Activated CD4-positive, alpha-beta memory T cell treated with anti-CD3 and anti-CD28 coated beads for 36 hours (primary cell): Measurements from ENCODE around the gene SEC11A. TPM values are rescaled to one million over a fixed set of nuclear protein-coding genes. Genes with fewer than 3 reads are reported as not detected.
"Not testable (repeated sequence)": the region's sequence is repeated elsewhere in the genome, so short reads cannot be mapped to it uniquely, and the experiment has no call there.

Experiments used
- CTCF ChIA-PET: fragments of 350-600 bp; sonication (Branson Sonifier 250); formaldehyde crosslinking; loops from one replicate; lab custom pipeline; 2021; ENCODE audit warnings: antibody characterized with exemption, inconsistent platforms; lab: Charles Lee
- POLR2A ChIA-PET: fragments of 350-600 bp; sonication (Branson Sonifier 250); formaldehyde crosslinking; loops from one replicate; lab custom pipeline; 2021; ENCODE audit warnings: antibody characterized with exemption; lab: Charles Lee
- DNase-seq: peaks from one replicate; pipeline ENCODE4 v3.0.0-alpha.2; 2020
- H3K27ac Mint-ChIP-seq: one replicate; pipeline ENCODE4 v1.8.0; 2021; ENCODE audit warnings: mixed read lengths
- H3K27me3 Mint-ChIP-seq: one replicate; pipeline ENCODE4 v1.8.0; 2021; ENCODE audit warnings: mixed read lengths
- H3K36me3 Mint-ChIP-seq: one replicate; pipeline ENCODE4 v1.8.0; 2021; ENCODE audit warnings: mixed read lengths
- H3K4me1 Mint-ChIP-seq: one replicate; pipeline ENCODE4 v1.8.0; 2021; ENCODE audit warnings: low read depth, mixed read lengths
- H3K4me3 Mint-ChIP-seq: one replicate; pipeline ENCODE4 v1.8.0; 2021; ENCODE audit warnings: mild to moderate bottlenecking, mixed read lengths
- H3K9me3 Mint-ChIP-seq: one replicate; pipeline ENCODE4 v1.8.0; 2021; ENCODE audit warnings: mixed read lengths
- intact Hi-C: fragments of 100-400 bp; cut with micrococcal nuclease; formaldehyde crosslinking; loops from one replicate; pipeline ENCODE4 v1.15.1; 2023
- total RNA-seq, 2 experiments: library from RNA; stranded (reverse); gene quantifications; one replicate each; pipeline ENCODE4 v1.2.3, GENCODE V29; 2021

SEC11A gene
- total RNA-seq, 2 experiments from 2014 or later = 132 to 136 TPM

DNA sequence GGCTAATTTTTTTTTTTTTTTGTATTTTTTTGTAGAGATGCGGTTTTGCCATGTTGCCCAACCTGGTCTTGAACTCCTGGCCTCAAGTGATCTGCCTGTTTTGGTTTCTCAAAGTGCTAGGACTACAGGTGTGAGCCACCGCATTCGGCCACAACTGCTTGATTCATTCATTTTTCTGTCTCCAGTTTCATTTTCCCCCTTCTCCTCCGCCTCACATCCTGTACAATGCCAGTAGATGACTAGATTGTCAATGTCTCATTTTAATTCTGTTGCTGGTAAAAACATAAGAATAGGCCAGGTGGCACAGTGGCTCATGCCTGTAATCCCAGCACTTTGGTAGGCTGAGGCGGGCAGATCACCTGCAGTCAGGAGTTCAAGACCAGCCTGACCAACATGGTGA lies 20.4 kb upstream of the SEC11A start:
- intact Hi-C loops = loop anchor here (1.0 to 5.0 kb wide), 6 partner anchors 11 to 846 kb away; partner anchors contain the start of gene WDR73
- ChIA-PET POLR2A (interaction anchor here (0.6 to 4.5 kb wide), 10 partner anchors 11 to 246 kb away, joined by 3 to 58 read pairs (median 4); partner anchors contain the start of genes PDE8A, SEC11A and ZNF592), CTCF (interaction anchor here (0.7 to 3.9 kb wide), 10 partner anchors 11 to 166 kb away, joined by 3 to 28 read pairs (median 6); partner anchors contain the start of genes SEC11A, WDR73 and ZSCAN2)
- peak overlapping the region; percentile 25 for H3K4me3 Mint-ChIP-seq
- peak; percentile 90 for DNase-seq
- H3K27ac Mint-ChIP-seq = peak overlapping the region; percentile 96
- no peaks in the 10 kb centered on the region for H3K36me3 Mint-ChIP-seq
- no peaks in the 10 kb centered on the region for H3K9me3 Mint-ChIP-seq
- peaks cover 52% of the 10 kb centered on the region for H3K4me1 Mint-ChIP-seq
- no peaks in the 10 kb centered on the region for H3K27me3 Mint-ChIP-seq

DNA sequence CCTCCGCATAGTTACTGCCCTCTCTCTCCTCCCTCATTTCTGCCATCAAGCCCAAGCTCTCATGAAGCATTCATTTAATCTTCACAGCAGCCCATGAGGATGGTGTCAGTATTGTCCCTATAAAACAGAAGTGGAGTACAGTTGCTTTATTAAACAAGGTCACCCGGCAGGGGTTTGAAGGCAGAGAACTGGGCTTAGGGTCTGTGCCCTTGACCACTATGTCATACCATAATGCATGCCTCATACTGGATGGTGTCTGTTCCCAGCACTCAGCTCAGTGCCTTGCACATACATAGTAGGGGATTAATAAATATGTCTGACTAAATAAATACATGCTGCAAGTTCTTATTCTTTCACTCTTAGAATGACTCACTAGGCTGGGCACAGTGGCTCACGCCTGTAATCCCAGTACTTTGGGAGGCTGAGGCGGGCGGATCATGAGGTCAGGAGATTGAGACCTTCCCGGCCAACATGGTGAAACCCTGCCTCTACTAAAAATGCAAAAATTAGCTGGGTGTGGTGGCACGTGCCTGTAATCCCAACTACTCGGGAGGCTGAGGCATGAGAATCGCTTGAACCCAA lies 19.6 kb upstream of the SEC11A start:
- intact Hi-C loops = loop anchor here (1.0 to 5.0 kb wide), 8 partner anchors 12 to 847 kb away; partner anchors contain the start of genes SEC11A and WDR73
- not testable (repeated sequence) for H3K36me3 Mint-ChIP-seq, H3K27me3 Mint-ChIP-seq, H3K9me3 Mint-ChIP-seq
- Mint-ChIP-seq H3K4me3 (peak overlapping the region; percentile 67), H3K4me1 (peaks cover 59% of the 10 kb centered on the region), H3K27ac (peak overlapping the region; percentile 96)
- DNase-seq = peak; percentile 81
- POLR2A ChIA-PET = interaction anchor here (0.6 to 4.5 kb wide), 18 partner anchors 8 to 246 kb away, joined by 3 to 58 read pairs (median 4); partner anchors contain the start of genes PDE8A, SEC11A and ZNF592
- CTCF ChIA-PET = interaction anchor here (0.8 to 3.9 kb wide), 15 partner anchors 10 to 165 kb away, joined by 3 to 28 read pairs (median 5); partner anchors contain the start of genes SEC11A, WDR73 and ZSCAN2

DNA sequence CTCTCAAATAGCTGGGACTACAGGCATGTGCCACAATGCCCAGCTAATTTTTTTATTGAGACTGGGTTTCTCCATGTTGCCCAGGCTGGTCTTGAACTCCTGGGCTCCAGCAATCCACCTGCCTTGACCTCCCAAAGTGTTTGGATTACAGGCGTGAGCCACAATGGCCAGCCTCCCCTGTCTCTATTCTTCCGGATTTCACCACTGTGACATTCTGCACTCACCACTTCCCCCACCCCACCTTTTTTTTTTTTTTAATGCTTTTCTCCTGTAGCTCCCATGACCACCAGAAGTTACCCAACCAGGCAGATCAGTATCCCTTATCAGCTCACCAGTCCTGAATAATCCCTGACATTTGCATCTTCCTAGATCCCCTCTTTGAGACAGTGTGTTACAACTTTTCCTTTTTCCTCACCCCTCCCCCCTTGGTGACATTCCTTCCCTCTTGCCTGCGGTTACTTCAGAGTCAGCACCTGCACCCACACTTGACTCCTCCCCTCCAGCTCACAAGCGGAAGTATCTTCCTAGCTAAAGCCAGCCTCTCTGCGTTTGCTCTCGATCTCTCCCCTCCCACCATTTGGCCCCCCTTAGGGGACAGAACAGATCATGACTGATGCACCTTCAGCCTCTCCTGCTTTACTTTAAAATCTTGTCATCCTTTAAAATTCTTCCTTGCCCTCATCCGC lies 19.0 kb upstream of the SEC11A start:
- ChIA-PET POLR2A (interaction anchor here (0.6 to 4.5 kb wide), 14 partner anchors 10 to 130 kb away, joined by 3 to 58 read pairs (median 6); partner anchors contain the start of genes SEC11A, WDR73 and ZNF592), CTCF (interaction anchor here (0.8 to 3.9 kb wide), 17 partner anchors 8 to 164 kb away, joined by 3 to 28 read pairs (median 5); partner anchors contain the start of genes SEC11A, WDR73 and ZSCAN2)
- Mint-ChIP-seq H3K4me1 (peaks cover 61% of the 10 kb centered on the region), H3K4me3 (peak overlapping the region; percentile 67), H3K36me3 (no peaks in the 10 kb centered on the region), H3K27me3 (no peaks in the 10 kb centered on the region), H3K27ac (peak overlapping the region; percentile 96), H3K9me3 (no peaks in the 10 kb centered on the region)
- DNase-seq = peak; percentile 86
- intact Hi-C loops = loop anchor here (1.0 to 5.0 kb wide), 3 partner anchors 19 to 847 kb away; partner anchors contain the start of gene SEC11A

DNA sequence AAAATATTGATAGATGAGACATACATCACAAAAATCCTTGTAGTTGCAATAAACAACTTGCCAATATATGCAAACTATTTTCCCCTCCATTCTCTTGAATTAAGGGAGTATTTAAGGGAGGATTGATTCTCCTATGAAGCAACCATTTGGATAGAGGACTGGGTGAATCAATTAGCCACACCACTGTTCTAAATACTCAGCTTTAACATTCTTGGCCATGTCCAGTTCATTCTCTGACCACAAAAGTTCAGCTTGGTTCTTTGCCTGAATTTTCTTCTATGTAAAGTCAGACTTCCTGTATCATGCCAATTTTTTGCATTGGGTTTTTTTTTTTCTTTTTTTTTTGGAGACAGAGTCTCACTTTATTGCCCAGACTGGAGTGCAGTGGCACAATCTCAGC lies 15.8 kb upstream of the SEC11A start:
- intact Hi-C loops = no loop called here
- CTCF ChIA-PET = interaction anchor here (0.6 kb wide), 1 partner anchor 137 kb away, joined by 3 read pairs; no protein-coding TSS in a partner anchor
- DNase-seq = no peak
- POLR2A ChIA-PET = interaction anchor here (0.7 kb wide), 2 partner anchors 13 to 961 kb away, joined by 3 to 6 read pairs; no protein-coding TSS in a partner anchor
- Mint-ChIP-seq H3K4me1 (peaks cover 62% of the 10 kb centered on the region), H3K27ac (no peak overlapping the region), H3K9me3 (no peaks in the 10 kb centered on the region), H3K27me3 (no peaks in the 10 kb centered on the region), H3K4me3 (no peak overlapping the region), H3K36me3 (no peaks in the 10 kb centered on the region)

DNA sequence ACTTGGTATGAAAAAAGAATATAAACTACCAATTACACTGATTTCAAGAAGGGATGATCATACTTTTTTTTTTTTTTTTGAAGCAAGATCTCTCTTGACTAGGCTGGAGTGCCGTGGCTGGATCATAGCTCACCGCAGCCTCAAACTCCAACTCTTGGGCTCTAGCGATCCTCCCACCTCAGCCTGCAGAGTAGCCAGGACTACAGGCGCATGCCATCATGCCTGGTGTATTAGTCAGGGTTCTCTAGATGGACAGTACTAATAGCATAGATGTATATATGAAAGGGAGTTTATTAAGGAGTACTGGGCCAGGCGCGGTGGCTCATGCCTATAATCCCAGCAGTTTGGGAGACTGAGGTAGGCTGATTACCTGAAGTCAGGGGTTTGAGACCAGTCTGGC lies 11.5 kb upstream of the SEC11A start:
- Mint-ChIP-seq H3K27me3 (no peaks in the 10 kb centered on the region), H3K4me3 (no peak overlapping the region), H3K36me3 (no peaks in the 10 kb centered on the region), H3K27ac (no peak overlapping the region), H3K4me1 (peaks cover 44% of the 10 kb centered on the region), H3K9me3 (no peaks in the 10 kb centered on the region)
- POLR2A ChIA-PET = interaction anchor here (0.6 kb wide), 1 partner anchor 8 kb away, joined by 3 read pairs; no protein-coding TSS in a partner anchor
- CTCF ChIA-PET = no interaction called here
- intact Hi-C loops = no loop called here
- DNase-seq = no peak

DNA sequence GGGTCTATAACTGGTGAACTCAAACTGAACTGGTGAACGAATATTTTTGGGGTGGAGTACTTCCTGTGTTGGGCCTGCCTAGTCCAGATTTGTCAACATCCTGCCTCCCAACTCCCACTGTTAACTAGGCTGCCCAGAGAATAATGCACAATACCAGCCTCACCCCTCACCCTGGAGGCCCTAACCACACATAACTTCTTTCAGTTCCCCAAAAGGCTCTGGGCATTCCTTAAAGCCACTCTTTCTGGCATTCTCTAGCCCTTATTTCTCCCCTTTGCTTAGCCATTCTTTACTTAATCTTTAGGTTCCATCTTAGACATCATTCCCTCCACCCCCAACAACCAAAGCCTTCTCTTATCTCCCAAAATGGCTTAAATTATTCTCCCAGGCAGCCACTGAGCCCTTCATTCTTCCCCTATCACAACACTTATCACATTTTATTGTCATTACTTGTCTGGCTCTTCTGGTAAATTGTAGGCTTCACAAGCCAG lies 9.1 kb upstream of the SEC11A start:
- Mint-ChIP-seq H3K27me3 (no peaks in the 10 kb centered on the region), H3K4me3 (no peak overlapping the region), H3K36me3 (no peaks in the 10 kb centered on the region), H3K27ac (peak overlapping the region; percentile 81), H3K9me3 (no peaks in the 10 kb centered on the region), H3K4me1 (peaks cover 48% of the 10 kb centered on the region)
- peak; percentile 33 for DNase-seq
- CTCF ChIA-PET = interaction anchor here (1.1 to 2.0 kb wide), 2 partner anchors 9 to 10 kb away, joined by 5 to 6 read pairs; partner anchors contain the start of gene SEC11A
- intact Hi-C loops = loop anchor here (1.0 kb wide), 1 partner anchor 9 kb away; the partner anchor contains the start of gene SEC11A
- POLR2A ChIA-PET = interaction anchor here (0.9 kb wide), 2 partner anchors 9 to 10 kb away, joined by 3 read pairs; partner anchors contain the start of gene SEC11A

DNA sequence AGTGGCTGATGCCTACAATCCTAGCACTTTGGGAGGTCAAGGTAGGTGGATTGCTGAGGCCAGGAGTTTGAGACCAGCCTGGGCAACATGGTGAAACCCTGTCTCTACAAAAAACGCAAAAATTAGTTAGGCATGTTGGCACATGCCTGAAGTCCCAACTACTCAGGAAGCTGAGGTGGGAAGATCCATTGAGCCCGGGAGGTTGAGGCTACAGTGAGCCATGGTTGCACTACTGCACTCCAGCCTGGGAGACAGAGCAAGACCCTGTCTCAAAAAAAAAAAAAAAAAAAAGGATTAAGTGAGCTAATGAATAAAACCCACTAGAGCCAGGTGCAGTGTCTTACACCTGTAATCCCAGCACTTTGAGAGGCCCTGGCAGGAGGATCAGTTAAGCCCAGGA lies 6.7 kb upstream of the SEC11A start:
- intact Hi-C loops = no loop called here
- H3K4me1 Mint-ChIP-seq = peaks cover 38% of the 10 kb centered on the region
- H3K27me3 Mint-ChIP-seq = no peaks in the 10 kb centered on the region
- no peak for DNase-seq
- POLR2A ChIA-PET = interaction anchor here (2.2 kb wide), 1 partner anchor 12 kb away, joined by 7 read pairs; no protein-coding TSS in a partner anchor
- CTCF ChIA-PET = interaction anchor here (0.6 to 1.1 kb wide), 3 partner anchors 12 to 878 kb away, joined by 3 to 5 read pairs (median 3); no protein-coding TSS in a partner anchor
- H3K36me3 Mint-ChIP-seq = no peaks in the 10 kb centered on the region
- H3K9me3 Mint-ChIP-seq = no peaks in the 10 kb centered on the region
- no peak overlapping the region for H3K27ac Mint-ChIP-seq
- H3K4me3 Mint-ChIP-seq = no peak overlapping the region

DNA sequence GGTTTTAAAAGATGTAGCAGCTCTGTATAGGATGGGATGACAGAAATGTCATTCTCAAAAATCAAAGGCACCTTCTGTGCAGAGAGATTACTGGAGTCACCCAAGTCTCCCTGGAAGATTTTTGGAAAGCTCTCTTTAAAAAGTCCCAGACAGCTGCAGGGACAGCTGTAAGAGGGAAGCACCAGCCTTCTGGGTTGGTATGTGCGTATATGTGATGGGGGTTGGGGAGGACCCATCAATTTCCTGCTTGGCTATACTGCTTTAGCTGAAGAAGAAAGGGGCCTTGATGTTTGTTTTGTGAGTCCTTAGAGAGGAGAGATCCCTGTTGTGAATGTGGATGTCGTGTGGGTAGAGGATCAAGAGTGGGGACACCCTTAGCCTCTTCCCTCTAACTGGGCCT lies 5.4 kb upstream of the SEC11A start:
- H3K4me3 Mint-ChIP-seq = no peak overlapping the region
- no peaks in the 10 kb centered on the region for H3K36me3 Mint-ChIP-seq
- H3K9me3 Mint-ChIP-seq = no peaks in the 10 kb centered on the region
- peak overlapping the region; percentile 76 for H3K27ac Mint-ChIP-seq
- ChIA-PET CTCF (interaction anchor here (1.1 kb wide), 1 partner anchor 14 kb away, joined by 5 read pairs; no protein-coding TSS in a partner anchor), POLR2A (interaction anchor here (1.2 to 2.2 kb wide), 2 partner anchors 13 to 28 kb away, joined by 4 to 7 read pairs; no protein-coding TSS in a partner anchor)
- intact Hi-C loops = no loop called here
- H3K4me1 Mint-ChIP-seq = peaks cover 42% of the 10 kb centered on the region
- DNase-seq = no peak
- H3K27me3 Mint-ChIP-seq = no peaks in the 10 kb centered on the region

DNA sequence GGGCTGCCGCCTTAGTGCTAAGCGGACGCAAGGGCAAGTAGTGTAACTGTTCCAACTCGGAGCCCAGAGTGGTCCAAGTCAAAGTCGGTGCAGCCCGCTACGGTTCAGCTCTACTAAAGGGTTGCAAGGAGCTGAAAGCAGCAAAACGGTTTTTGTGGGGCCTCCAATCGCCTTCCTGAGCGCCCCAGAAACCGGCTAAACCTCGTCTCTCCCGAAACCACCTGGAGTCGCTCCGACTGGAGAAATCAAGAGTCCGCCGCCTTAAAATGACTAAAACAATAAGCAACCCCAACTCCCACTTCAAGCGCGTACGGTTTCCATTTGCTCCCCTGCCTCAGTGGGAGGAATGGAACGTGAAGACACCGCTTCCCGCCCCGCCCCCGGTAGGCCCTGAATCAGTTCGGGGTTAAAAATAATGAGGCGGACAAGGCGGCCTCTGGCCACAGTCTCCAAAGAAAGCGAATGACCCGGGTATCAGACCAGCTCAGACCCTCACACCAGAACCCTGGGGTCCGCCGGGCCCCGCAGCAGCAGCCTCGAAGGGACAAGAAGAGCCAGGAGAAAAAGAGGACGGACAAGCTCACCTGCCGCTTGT lies 401 bp downstream of the SEC11A start:
- no peaks in the 10 kb centered on the region for H3K9me3 Mint-ChIP-seq
- peak overlapping the region; percentile 92 for H3K4me3 Mint-ChIP-seq
- H3K27me3 Mint-ChIP-seq = no peaks in the 10 kb centered on the region
- POLR2A ChIA-PET = interaction anchor here (0.6 to 3.2 kb wide), 18 partner anchors 11 to 265 kb away, joined by 3 to 58 read pairs (median 4); partner anchors contain the start of genes NMB and WDR73
- H3K36me3 Mint-ChIP-seq = peaks cover 14% of the 10 kb centered on the region
- peak; percentile 77 for DNase-seq
- CTCF ChIA-PET = interaction anchor here (0.9 to 4.6 kb wide), 11 partner anchors 9 to 116 kb away, joined by 3 to 28 read pairs (median 4); partner anchors contain the start of genes WDR73 and ZNF592
- H3K4me1 Mint-ChIP-seq = peaks cover 41% of the 10 kb centered on the region
- intact Hi-C loops = loop anchor here (1.0 to 2.0 kb wide), 5 partner anchors 10 to 61 kb away; partner anchors contain the start of genes WDR73 and ZNF592
- peak overlapping the region; percentile 93 for H3K27ac Mint-ChIP-seq

DNA sequence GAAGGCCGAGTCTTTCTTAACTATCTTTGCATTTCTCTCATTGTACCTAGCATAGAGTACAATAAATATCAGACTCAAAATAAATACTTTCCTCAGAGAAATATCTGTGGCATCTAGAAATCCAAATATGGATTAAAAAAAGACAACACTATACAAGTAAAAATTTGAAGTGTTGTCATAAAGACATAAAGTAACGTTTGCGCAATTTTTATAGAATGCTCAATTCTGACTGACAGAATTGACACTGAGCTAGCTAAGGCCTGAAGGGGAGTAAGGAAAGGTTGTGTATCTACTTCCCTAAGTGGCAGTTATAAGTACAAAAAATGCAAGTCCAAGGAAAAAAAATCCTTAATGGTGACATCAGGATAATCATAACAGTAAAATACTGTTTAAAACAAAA lies 1.1 kb downstream of the SEC11A start:
- Mint-ChIP-seq H3K4me3 (peak overlapping the region; percentile 92), H3K36me3 (peaks cover 14% of the 10 kb centered on the region), H3K27me3 (no peaks in the 10 kb centered on the region), H3K9me3 (no peaks in the 10 kb centered on the region), H3K27ac (peak overlapping the region; percentile 93), H3K4me1 (peaks cover 39% of the 10 kb centered on the region)
- intact Hi-C loops = no loop called here
- POLR2A ChIA-PET = interaction anchor here (0.7 to 3.2 kb wide), 9 partner anchors 12 to 110 kb away, joined by 3 to 58 read pairs (median 4); no protein-coding TSS in a partner anchor
- CTCF ChIA-PET = interaction anchor here (1.0 to 4.6 kb wide), 6 partner anchors 20 to 127 kb away, joined by 3 to 28 read pairs (median 4); partner anchors contain the start of gene WDR73
- no peak for DNase-seq
